Epithelial cell of esophagus (primary cell): ENCODE results near the gene FLCN.
"Not testable (repeated sequence)": the region's sequence is repeated elsewhere in the genome, so short reads cannot be mapped to it uniquely, and the experiment has no call there.

Experiments
- DNase-seq: peaks from one replicate; pipeline ENCODE4 v3.0.0; 2010; ENCODE audit warnings: low read depth
- H3K4me3 ChIP-seq: 2 replicates; pipeline ENCODE4 v1.5.1; 2011; ENCODE audit warnings: mild to moderate bottlenecking, low read length, control low read depth
- CTCF ChIP-seq: IDR thresholded peaks from 2 replicates; pipeline ENCODE4 v1.5.1; 2011; ENCODE audit warnings: low read depth, mild to moderate bottlenecking, low read length, control low read depth, inconsistent platforms; ENCODE audit not compliant: insufficient read depth; ENCODE audit errors: missing control alignments

Gene FLCN

GRCh38 chr17:17203173-17203730, 33.7 kb downstream of the FLCN start:
- TF ChIP-seq CTCF = no peak
- DNase-seq = no peak
- no peak overlapping the region for H3K4me3 ChIP-seq

GRCh38 chr17:17201907-17202306, 35.1 kb downstream of the FLCN start:
- DNase-seq = no peak
- no peak overlapping the region for H3K4me3 ChIP-seq
- no peak for TF ChIP-seq CTCF

GRCh38 chr17:17201271-17201670, 35.7 kb downstream of the FLCN start:
- no peak overlapping the region for H3K4me3 ChIP-seq
- TF ChIP-seq CTCF = no peak
- no peak for DNase-seq

GRCh38 chr17:17200831-17201230, 36.1 kb downstream of the FLCN start:
- no peak overlapping the region for H3K4me3 ChIP-seq
- DNase-seq = no peak
- TF ChIP-seq CTCF = no peak

- TF ChIP-seq CTCF = no peak
- H3K4me3 ChIP-seq = no peak overlapping the region
- DNase-seq = no peak
Measured at GRCh38 chr17:17200311-17200710, 36.7 kb downstream of the FLCN start.

- no peak overlapping the region for H3K4me3 ChIP-seq
- no peak for DNase-seq
- TF ChIP-seq CTCF = no peak
Measured at GRCh38 chr17:17198281-17198680, 38.7 kb downstream of the FLCN start.

- DNase-seq = no peak
- H3K4me3 ChIP-seq = no peak overlapping the region
- no peak for TF ChIP-seq CTCF
Measured at GRCh38 chr17:17196776-17197175, 40.2 kb downstream of the FLCN start.

- DNase-seq, H3K4me3 ChIP-seq: not testable (repeated sequence)
Measured at GRCh38 chr17:17195466-17195865, 41.5 kb downstream of the FLCN start.
